Glomerular endothelial cell (primary cell): ENCODE data around the gene FBXL7. TPM values are rescaled to one million over a fixed set of nuclear protein-coding genes. Genes with fewer than 3 reads are reported as not detected.

Experiments used
- DNase-seq: peaks from one replicate; pipeline ENCODE4 v3.0.0-alpha.2; 2011; ENCODE audit warnings: low read depth, low spot score; ENCODE audit errors: extremely low read depth
- total RNA-seq: library from RNA; depleted of rRNA; stranded (reverse); fragments of >200 nt; gene quantifications from 2 replicates; pipeline ENCODE4 v1.2.3, GENCODE V29; 2015

FBXL7 gene
- total RNA-seq, 1 donor from 2014 or later, result 41.9 TPM

DNA sequence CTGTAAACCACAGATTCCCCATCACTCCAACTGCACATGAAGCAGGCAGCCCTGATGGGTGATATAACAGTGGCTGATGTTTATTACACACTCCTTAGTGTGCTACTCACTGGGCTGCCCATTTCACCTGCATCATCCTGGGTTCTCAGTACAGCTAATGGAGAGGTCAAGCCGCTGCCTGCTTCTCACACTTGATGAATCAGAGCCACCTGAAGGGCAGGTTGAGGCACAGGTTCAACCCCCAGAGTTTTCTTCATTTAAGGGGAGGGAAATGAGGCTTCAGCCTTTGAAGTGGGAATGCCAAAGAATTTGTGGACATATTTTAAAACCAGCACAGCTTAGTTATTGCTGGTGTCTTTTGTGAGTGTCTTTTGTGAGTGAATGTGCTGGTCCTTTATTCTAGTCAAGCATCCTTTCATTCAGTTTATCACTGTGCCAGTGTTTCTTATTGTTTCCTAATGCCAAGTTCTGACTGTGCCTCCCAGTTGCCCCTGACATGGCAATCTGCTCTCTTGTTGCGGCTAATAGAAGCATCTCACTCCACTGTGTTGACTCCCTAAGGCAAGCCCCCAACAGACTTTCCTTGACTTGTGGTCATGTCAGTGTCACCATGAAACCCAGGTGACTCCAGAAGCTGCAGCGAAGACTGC lies 109.2 kb downstream of the FBXL7 start:
- no peak for DNase-seq

DNA sequence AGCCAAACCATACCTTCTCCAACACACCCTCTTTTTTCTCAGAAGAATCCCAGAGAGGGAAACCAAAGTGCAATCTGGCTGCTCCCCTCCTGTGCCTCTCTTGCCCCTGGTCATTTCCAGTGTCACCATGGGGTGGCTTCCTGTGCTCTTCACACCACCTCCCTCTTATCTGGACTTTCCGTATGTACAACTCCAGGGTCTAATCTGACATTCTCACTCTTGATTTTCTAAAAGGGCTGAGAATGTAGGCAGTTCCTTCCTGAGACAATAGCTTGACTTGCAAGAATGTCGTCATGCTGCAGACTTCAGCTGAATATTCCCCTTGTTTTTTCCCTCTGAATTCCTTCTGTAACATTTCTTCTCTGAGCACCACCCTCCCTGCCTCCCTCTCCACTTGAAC lies 110.2 kb downstream of the FBXL7 start:
- no peak for DNase-seq

GRCh38 chr5:15611008-15611407 lies 111.0 kb downstream of the FBXL7 start:
- no peak for DNase-seq

GRCh38 chr5:15612915-15613635 lies 113.1 kb downstream of the FBXL7 start:
- DNase-seq, result no peak

DNA sequence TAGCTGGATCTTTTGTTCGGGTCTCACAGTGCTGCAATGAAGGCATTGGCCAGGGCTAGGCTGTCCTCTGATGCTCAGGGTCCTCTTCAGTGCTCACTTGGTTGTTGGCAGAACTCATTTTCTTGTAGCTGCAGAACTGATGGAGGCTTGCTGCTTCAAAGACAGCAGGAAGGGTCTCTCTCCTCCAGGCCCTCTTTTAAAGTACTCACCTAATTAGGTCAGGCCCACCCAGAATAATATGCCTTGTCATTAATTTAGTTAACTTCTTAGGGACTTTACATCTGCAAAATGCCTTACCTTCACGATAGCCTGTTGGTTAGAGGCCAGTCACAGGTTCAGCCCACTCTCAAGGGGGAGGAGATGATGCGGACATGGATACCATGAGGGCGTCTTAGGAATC lies 114.7 kb downstream of the FBXL7 start:
- DNase-seq, result no peak

GRCh38 chr5:15615859-15616258 lies 115.9 kb downstream of the FBXL7 start:
- DNase-seq, result no peak

DNA sequence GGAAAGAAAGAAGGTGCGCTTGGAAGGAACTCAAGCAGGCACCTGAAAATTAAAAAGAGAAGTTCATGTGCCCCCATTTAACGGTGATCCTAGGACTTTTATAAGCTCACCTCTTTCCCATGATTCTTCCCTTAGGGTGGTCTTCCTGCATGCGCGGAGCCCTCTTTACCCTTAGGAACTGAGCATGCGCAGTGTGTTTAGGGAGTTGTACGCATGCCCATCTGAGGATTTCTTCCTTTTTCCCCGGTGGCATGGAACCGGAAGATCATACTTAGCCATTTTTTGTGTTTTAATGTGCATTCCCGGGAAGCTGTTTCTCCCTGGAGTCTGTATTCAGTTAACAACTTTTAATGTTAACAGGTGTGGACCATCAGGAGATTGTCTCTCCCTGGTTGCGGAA lies 119.0 kb downstream of the FBXL7 start:
- DNase-seq, result no peak

GRCh38 chr5:15620501-15620900 lies 120.5 kb downstream of the FBXL7 start:
- peak; percentile 78 for DNase-seq

DNA sequence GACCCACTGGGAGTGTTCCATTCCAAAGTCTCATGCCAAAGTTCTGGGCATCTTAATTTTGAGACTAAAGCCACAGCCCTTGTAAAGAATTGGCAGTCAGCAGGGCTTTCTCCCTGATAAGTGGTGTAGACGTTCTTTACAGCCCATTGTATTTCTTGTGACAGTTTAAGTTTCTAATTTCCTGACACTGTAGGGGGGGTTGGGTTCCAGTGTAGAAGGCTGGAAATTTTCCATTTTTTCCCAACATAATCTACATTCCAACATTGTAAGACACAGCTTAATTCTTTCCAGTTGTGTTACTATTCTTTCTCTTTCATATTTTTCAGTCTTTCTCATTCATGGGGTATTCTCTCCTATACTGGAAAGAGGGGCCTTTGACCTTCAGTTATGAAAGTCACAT lies 121.1 kb downstream of the FBXL7 start:
- no peak for DNase-seq

DNA sequence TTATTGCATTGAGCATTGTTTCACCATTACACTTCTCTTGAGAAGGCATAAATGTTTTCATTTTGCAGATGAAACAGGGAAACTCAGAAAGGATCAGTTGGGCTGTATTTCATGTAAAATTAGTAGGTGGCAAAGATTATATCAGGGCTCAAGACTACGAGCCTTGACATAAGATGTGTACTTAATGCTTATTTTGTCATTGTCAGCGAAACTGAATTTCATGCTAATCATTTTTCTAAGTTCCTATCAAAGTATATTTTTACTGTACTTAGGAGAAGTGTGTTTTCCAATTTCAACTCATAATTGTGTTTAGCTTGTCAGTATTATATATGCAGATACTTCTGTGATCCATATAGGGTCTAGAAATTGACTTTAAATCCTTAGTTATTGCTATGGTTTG lies 123.8 kb downstream of the FBXL7 start:
- DNase-seq, result no peak

- DNase-seq, result no peak
Measured at GRCh38 chr5:15627109-15627508, 127.1 kb downstream of the FBXL7 start.

DNA sequence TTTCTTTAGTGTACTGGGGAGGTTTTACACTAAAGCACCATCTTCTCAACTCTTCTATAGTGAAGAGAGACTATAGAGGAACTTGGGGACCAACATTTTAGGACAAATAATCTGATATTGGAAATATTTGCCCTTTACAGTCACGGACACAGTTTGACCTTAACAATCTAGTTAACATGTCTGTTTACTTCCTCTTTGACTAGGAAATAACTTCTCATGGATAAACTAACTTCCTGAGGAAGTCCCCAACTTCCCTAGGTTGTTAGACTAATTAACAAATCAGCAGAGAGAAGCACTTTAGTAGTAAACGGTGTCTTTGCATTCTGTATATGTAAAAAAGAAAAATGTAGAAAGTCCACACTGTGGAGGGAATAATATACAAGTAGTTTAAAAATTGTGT lies 127.7 kb downstream of the FBXL7 start:
- no peak for DNase-seq

- no peak for DNase-seq
Measured at GRCh38 chr5:15630441-15630840, 130.5 kb downstream of the FBXL7 start.

DNA sequence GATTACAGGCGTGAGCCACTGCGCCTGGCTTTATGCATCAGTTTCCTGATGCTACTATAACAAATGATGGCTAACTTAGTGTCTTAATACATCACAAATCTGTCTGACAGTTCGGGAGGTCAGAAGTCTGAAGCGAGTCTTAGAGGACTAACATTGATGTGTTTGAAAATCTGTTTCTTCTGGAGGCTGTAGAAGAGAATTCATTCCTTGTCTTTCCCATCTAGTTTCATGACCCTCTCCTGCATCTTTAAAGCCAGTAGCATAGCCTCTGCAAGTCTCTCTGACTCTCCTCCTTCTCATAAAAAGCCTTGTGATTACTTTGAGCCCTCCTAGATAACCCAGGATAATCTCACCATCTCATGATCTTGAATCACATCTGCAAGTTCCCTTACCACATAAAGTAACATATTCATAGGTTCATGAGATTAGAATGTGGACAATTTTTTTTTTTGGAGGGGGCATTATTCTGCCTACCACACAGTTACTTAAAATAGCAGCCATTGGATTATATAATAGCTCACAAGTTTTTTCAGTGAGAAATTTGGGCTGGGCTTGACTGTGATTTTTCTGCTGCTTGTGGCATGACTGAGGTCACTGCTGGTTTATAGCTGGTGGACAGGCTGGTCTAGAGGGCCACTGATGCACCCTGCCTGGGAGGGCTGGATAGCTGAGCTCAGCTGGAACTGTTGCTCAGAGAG lies 134.8 kb downstream of the FBXL7 start:
- DNase-seq, result no peak

- no peak for DNase-seq
Measured at GRCh38 chr5:15635289-15635616, 135.3 kb downstream of the FBXL7 start.

DNA sequence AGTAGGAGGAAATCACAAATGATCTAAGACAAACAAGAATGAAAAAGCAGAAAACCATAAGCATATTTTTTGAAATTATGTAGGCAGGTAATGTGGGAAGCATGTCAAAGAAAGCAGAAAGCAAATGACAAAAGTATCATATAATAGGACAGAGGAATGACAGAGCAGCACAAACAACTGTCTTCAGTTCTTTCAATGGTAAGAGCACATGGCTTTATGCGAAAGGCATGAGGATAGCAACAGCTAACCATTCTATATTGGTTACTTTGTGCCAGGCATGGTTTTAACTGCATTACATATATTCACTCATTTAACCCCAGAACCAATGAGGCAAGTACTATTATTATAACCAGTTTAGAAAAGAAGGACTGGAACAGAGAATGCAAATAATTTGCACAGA lies 137.4 kb downstream of the FBXL7 start:
- no peak for DNase-seq

DNA sequence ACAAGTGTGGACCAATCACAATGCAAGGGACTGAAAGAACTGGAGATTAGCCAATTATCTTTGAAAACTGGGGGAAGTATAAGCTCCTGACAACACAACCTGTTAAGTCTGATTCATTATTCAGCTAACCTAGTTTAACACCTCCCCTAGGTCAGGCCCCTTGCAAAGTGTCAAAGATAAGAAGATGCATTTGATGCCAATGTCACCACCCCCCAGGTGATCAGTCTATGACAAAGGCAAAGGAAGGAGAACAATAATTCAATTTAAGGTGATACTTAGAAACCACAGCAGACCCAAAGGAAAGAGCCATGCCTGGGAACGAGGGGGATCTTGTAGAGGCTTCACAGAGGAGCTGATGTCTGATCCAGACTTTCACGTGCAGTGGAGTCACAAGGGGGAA lies 137.9 kb downstream of the FBXL7 start:
- no peak for DNase-seq

DNA sequence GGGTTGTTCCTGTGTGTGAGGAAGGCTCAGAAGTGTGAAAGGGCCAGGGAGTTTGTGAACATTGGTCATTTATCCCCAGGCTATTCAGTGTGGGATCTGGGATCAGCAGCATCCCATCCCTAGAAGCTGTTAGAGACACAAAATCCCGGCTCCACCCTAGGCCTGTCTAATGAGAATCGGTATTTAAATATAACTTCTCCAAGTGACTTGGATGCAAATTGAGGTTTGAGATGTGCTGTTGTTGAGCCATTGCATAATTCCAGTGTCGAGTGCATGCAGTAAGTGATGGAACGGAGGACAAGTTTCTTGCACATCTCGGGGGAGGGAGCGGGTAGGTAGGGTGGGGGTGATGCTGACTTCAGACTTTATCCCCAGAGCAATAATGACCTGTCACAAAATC lies 138.3 kb downstream of the FBXL7 start:
- no peak for DNase-seq

DNA sequence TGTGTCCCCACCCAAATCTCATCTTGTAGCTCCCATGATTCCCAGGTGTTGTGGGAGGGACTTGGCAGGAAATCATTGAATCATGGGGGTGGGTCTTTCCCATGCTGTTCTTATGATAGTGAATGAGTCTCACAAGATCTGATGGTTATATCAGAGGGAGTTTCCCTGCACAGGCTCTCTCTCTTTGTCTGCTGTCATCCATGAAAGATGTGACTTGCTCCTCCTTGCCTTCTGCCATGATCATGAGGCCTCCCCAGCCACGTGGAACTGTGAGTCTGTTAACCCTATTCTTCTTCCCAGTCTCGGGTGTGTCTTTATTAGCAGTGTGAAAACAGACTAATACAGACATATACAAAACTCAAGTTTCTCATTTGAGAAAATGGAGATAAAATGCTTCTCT lies 139.3 kb downstream of the FBXL7 start:
- DNase-seq, result no peak

- no peak for DNase-seq
Measured at GRCh38 chr5:15640116-15640515, 140.1 kb downstream of the FBXL7 start.

GRCh38 chr5:15643731-15644130 lies 143.8 kb downstream of the FBXL7 start:
- no peak for DNase-seq
